Urinary bladder (tissue), 4 donors: ENCODE results near the gene VEPH1. TPM values are rescaled to one million over a fixed set of nuclear protein-coding genes. Genes with fewer than 3 reads are reported as not detected.

Source experiments
- DNase-seq: peaks from one replicate; pipeline ENCODE4 v3.0.0-alpha.2; 2015; ENCODE audit errors: extremely low spot score
- H3K27ac ChIP-seq: one replicate; pipeline ENCODE4 v1.5.1; 2013; ENCODE audit warnings: low read depth, mild to moderate bottlenecking, moderate library complexity
- H3K36me3 ChIP-seq: one replicate; pipeline ENCODE4 v1.6.1; 2013; ENCODE audit warnings: mild to moderate bottlenecking, moderate library complexity; ENCODE audit not compliant: insufficient read depth
- H3K4me1 ChIP-seq: one replicate; pipeline ENCODE4 v1.6.1; 2013; ENCODE audit warnings: mild to moderate bottlenecking, moderate library complexity; ENCODE audit not compliant: insufficient read depth
- H3K4me3 ChIP-seq: one replicate; pipeline ENCODE4 v1.5.1; 2013; ENCODE audit warnings: low read depth, low read length
- WGBS: extraction: QIAGEN DNeasy Blood & Tissue Kit; methylation state at CpG from one replicate; pipeline ENCODE4 v1.1.7; 2013; 5-methylcytosine and 5-hydroxymethylcytosine counted together
- polyA plus RNA-seq: library from polyadenylated mRNA; stranded (reverse); fragments of 200-250 nt; gene quantifications from one replicate; pipeline ENCODE4 v1.2.3, GENCODE V29; 2013
- total RNA-seq: library from RNA; depleted of rRNA; stranded (reverse); fragments of >200 nt; gene quantifications from one replicate; pipeline ENCODE4 v1.2.3, GENCODE V29; 2014
- donor health status: healthy with polysubstance abuse.
- donor health status: healthy.

Gene VEPH1
- total and polyA plus RNA-seq, 2 donors = 0.37 to 0.74 TPM

GRCh38 chr3:157285966-157286365, 217.2 kb downstream of the VEPH1 start:
- H3K4me3 ChIP-seq = no peak overlapping the region
- DNase-seq = no peak
- 92% methylated on average over 2 of the region's 2 CpGs for WGBS
- no peaks in the 10 kb centered on the region for H3K36me3 ChIP-seq
- no peaks in the 10 kb centered on the region for H3K4me1 ChIP-seq
- no peak overlapping the region for H3K27ac ChIP-seq

GRCh38 chr3:157285141-157285540, 218.1 kb downstream of the VEPH1 start:
- H3K4me3 ChIP-seq = no peak overlapping the region
- no peaks in the 10 kb centered on the region for H3K36me3 ChIP-seq
- DNase-seq = no peak
- no peaks in the 10 kb centered on the region for H3K4me1 ChIP-seq
- 72% methylated on average over 4 of the region's 4 CpGs for WGBS
- H3K27ac ChIP-seq = no peak overlapping the region

- Histone ChIP-seq H3K4me1 (no peaks in the 10 kb centered on the region), H3K27ac (no peak overlapping the region), H3K4me3 (no peak overlapping the region), H3K36me3 (no peaks in the 10 kb centered on the region)
- WGBS = 33% methylated on average over 1 of the region's 1 CpG
- no peak for DNase-seq
These were observed 218.5 kb downstream of the VEPH1 start for GRCh38 chr3:157284688-157285087.

- no peak for DNase-seq
- H3K4me3 ChIP-seq = no peak overlapping the region
- H3K36me3 ChIP-seq = no peaks in the 10 kb centered on the region
- 54% methylated on average over 5 of the region's 5 CpGs for WGBS
- H3K4me1 ChIP-seq = no peaks in the 10 kb centered on the region
- H3K27ac ChIP-seq = no peak overlapping the region
These were observed 220.7 kb downstream of the VEPH1 start for GRCh38 chr3:157282261-157283191.

- 79% methylated on average over 2 of the region's 2 CpGs for WGBS
- Histone ChIP-seq H3K4me1 (no peaks in the 10 kb centered on the region), H3K36me3 (no peaks in the 10 kb centered on the region), H3K27ac (no peak overlapping the region), H3K4me3 (no peak overlapping the region)
- DNase-seq = no peak
These were observed 222.4 kb downstream of the VEPH1 start for GRCh38 chr3:157280786-157281185.

GRCh38 chr3:157280354-157280753, 222.9 kb downstream of the VEPH1 start:
- no peak for DNase-seq
- no peak overlapping the region for H3K4me3 ChIP-seq
- H3K27ac ChIP-seq = no peak overlapping the region
- no peaks in the 10 kb centered on the region for H3K4me1 ChIP-seq
- no peaks in the 10 kb centered on the region for H3K36me3 ChIP-seq

GRCh38 chr3:157279237-157279636, 224.0 kb downstream of the VEPH1 start:
- DNase-seq = no peak
- 92% methylated on average over 1 of the region's 1 CpG for WGBS
- Histone ChIP-seq H3K4me3 (no peak overlapping the region), H3K4me1 (no peaks in the 10 kb centered on the region), H3K36me3 (no peaks in the 10 kb centered on the region), H3K27ac (no peak overlapping the region)

GRCh38 chr3:157276801-157277200, 226.4 kb downstream of the VEPH1 start:
- no peaks in the 10 kb centered on the region for H3K4me1 ChIP-seq
- DNase-seq = no peak
- WGBS = 86% methylated on average over 3 of the region's 3 CpGs

GRCh38 chr3:157275832-157276231, 227.4 kb downstream of the VEPH1 start:
- 49% methylated on average over 2 of the region's 2 CpGs for WGBS
- H3K4me3 ChIP-seq = no peak overlapping the region

More at GRCh38 chr3:157276801-157277200, 226.4 kb downstream of the VEPH1 start:
- H3K27ac ChIP-seq = no peak overlapping the region
- no peak overlapping the region for H3K4me3 ChIP-seq
- H3K36me3 ChIP-seq = no peaks in the 10 kb centered on the region

GRCh38 chr3:157274644-157275137, 228.5 kb downstream of the VEPH1 start:
- no peaks in the 10 kb centered on the region for H3K36me3 ChIP-seq
- no peak for DNase-seq
- H3K4me3 ChIP-seq = no peak overlapping the region
- H3K4me1 ChIP-seq = no peaks in the 10 kb centered on the region
- H3K27ac ChIP-seq = no peak overlapping the region
- 34% methylated on average over 2 of the region's 2 CpGs for WGBS

More at GRCh38 chr3:157275832-157276231, 227.4 kb downstream of the VEPH1 start:
- Histone ChIP-seq H3K4me1 (no peaks in the 10 kb centered on the region), H3K36me3 (no peaks in the 10 kb centered on the region), H3K27ac (no peak overlapping the region)
- DNase-seq = no peak

GRCh38 chr3:157271283-157271882, 231.8 kb downstream of the VEPH1 start:
- DNase-seq = no peak
- Histone ChIP-seq H3K36me3 (no peaks in the 10 kb centered on the region), H3K4me3 (no peak overlapping the region), H3K27ac (no peak overlapping the region), H3K4me1 (no peaks in the 10 kb centered on the region)
- 84% methylated on average over 8 of the region's 8 CpGs for WGBS

- Histone ChIP-seq H3K4me1 (no peaks in the 10 kb centered on the region), H3K27ac (no peak overlapping the region), H3K4me3 (no peak overlapping the region), H3K36me3 (no peaks in the 10 kb centered on the region)
- 72% methylated on average over 2 of the region's 2 CpGs for WGBS
- no peak for DNase-seq
These were observed 235.2 kb downstream of the VEPH1 start for GRCh38 chr3:157268026-157268425.

GRCh38 chr3:157265931-157266330, 237.3 kb downstream of the VEPH1 start:
- H3K27ac ChIP-seq = no peak overlapping the region
- H3K4me1 ChIP-seq = no peaks in the 10 kb centered on the region
- DNase-seq = no peak
- 95% methylated on average over 1 of the region's 1 CpG for whole genome bisulfite sequencing
- H3K4me3 ChIP-seq = no peak overlapping the region
- H3K36me3 ChIP-seq = no peaks in the 10 kb centered on the region

- no peak for DNase-seq
- Histone ChIP-seq H3K4me1 (no peaks in the 10 kb centered on the region), H3K27ac (no peak overlapping the region), H3K4me3 (no peak overlapping the region), H3K36me3 (no peaks in the 10 kb centered on the region)
- WGBS = 80% methylated on average over 1 of the region's 1 CpG
These were observed 240.2 kb downstream of the VEPH1 start for GRCh38 chr3:157263027-157263426.
